GM23338 (cell line): ENCODE data around the gene S100B. TPM values are rescaled to one million over a fixed set of nuclear protein-coding genes. Genes with fewer than 3 reads are reported as not detected.

Source experiments
- ATAC-seq: fragments of 200-7000 bp; cut with Tn5 transposase; 3 replicates; pipeline ENCODE4 v1.9.1; 2020
- DNase-seq: peaks from one replicate; pipeline ENCODE4 v3.0.0-alpha.2; 2015; ENCODE audit warnings: low spot score
- H2AFZ ChIP-seq: fragments of 200-600 bp; sonication (generic); 2 replicates; pipeline ENCODE4 v1.8.0; 2016; ENCODE audit warnings: antibody characterized with exemption, mild to moderate bottlenecking, moderate library complexity
- H3F3A ChIP-seq: fragments of 200-600 bp; sonication (generic); replicated peaks from 2 replicates; pipeline ENCODE4 v1.8.0; 2017; ENCODE audit warnings: antibody characterized with exemption, mixed run types, low read depth
- H3K27ac ChIP-seq: fragments of 200-600 bp; sonication (generic); 2 replicates; pipeline ENCODE4 v1.6.1; 2016; ENCODE audit warnings: low read depth
- H3K27me3 ChIP-seq: fragments of 200-600 bp; sonication (generic); 2 replicates; pipeline ENCODE4 v1.8.0; 2016; ENCODE audit warnings: mild to moderate bottlenecking, mixed run types, moderate library complexity; ENCODE audit not compliant: insufficient read depth
- H3K36me3 ChIP-seq: fragments of 200-600 bp; sonication (generic); 2 replicates; pipeline ENCODE4 v1.8.0; 2016; ENCODE audit warnings: mild to moderate bottlenecking; ENCODE audit not compliant: insufficient read depth
- H3K4me1 ChIP-seq: fragments of 200-600 bp; sonication (generic); 2 replicates; pipeline ENCODE4 v1.8.0; 2016; ENCODE audit warnings: mild to moderate bottlenecking, moderate library complexity; ENCODE audit not compliant: insufficient read depth
- H3K4me2 ChIP-seq: fragments of 200-600 bp; sonication (generic); 2 replicates; pipeline ENCODE4 v1.7.1; 2017; ENCODE audit warnings: mixed run types
- H3K4me3 ChIP-seq: fragments of 200-600 bp; sonication (generic); 2 replicates; pipeline ENCODE4 v1.6.1; 2016; ENCODE audit warnings: mixed run types
- H3K79me2 ChIP-seq: fragments of 200-600 bp; sonication (generic); replicated peaks from 2 replicates; pipeline ENCODE4 v1.8.0; 2017; ENCODE audit warnings: mild to moderate bottlenecking; ENCODE audit not compliant: insufficient read depth
- H3K9me2 ChIP-seq: fragments of 200-600 bp; sonication (generic); 2 replicates; pipeline ENCODE4 v1.8.0; 2017; ENCODE audit not compliant: insufficient read depth
- H4K20me1 ChIP-seq: fragments of 200-600 bp; sonication (generic); replicated peaks from 2 replicates; pipeline ENCODE4 v1.8.0; 2017; ENCODE audit warnings: mild to moderate bottlenecking; ENCODE audit not compliant: insufficient read depth
- H3K27ac Mint-ChIP-seq: 2 replicates; pipeline ENCODE4 v1.8.0; 2020; ENCODE audit warnings: inconsistent platforms, mild to moderate bottlenecking, moderate library complexity, mixed read lengths
- H3K27me3 Mint-ChIP-seq: 3 replicates; pipeline ENCODE4 v1.8.0; 2022; ENCODE audit warnings: low read depth, mild to moderate bottlenecking, moderate library complexity, mixed read lengths, inconsistent platforms; ENCODE audit not compliant: insufficient read depth, poor library complexity
- H3K36me3 Mint-ChIP-seq: 3 replicates; pipeline ENCODE4 v1.8.0; 2021; ENCODE audit warnings: low read depth, mild to moderate bottlenecking, inconsistent platforms, moderate library complexity, mixed read lengths
- H3K4me1 Mint-ChIP-seq: 3 replicates; pipeline ENCODE4 v1.8.0; 2020; ENCODE audit warnings: mild to moderate bottlenecking, inconsistent platforms, mixed read lengths
- H3K4me3 Mint-ChIP-seq: 3 replicates; pipeline ENCODE4 v1.8.0; 2021; ENCODE audit warnings: moderate library complexity, mild to moderate bottlenecking, inconsistent platforms, mixed read lengths
- H3K9me3 Mint-ChIP-seq: 3 replicates; pipeline ENCODE4 v1.8.0; 2020; ENCODE audit warnings: moderate library complexity, mild to moderate bottlenecking, inconsistent platforms, mixed read lengths
- EZH2 ChIP-seq: fragments of 200-600 bp; sonication (generic); IDR thresholded peaks from one replicate; pipeline ENCODE4 v1.8.0; 2017; ENCODE audit warnings: antibody characterized with exemption, mild to moderate bottlenecking, low read depth; ENCODE audit not compliant: unreplicated experiment
- EZH2phosphoT487 ChIP-seq: fragments of 200-600 bp; sonication (generic); IDR thresholded peaks from one replicate; pipeline ENCODE4 v1.8.1; 2018; ENCODE audit warnings: antibody characterized with exemption; ENCODE audit not compliant: unreplicated experiment
- NANOG ChIP-seq: IDR thresholded peaks from 2 replicates; pipeline ENCODE4 v1.6.1; 2016; ENCODE audit warnings: antibody characterized with exemption, borderline replicate concordance
- POLR2AphosphoS5 ChIP-seq: IDR thresholded peaks from 2 replicates; pipeline ENCODE4 v1.6.1; 2016; ENCODE audit warnings: antibody characterized with exemption, low read depth
- STAT1 ChIP-seq: IDR thresholded peaks from one replicate; pipeline ENCODE4 v1.6.1; 2016; ENCODE audit warnings: antibody characterized with exemption; ENCODE audit not compliant: unreplicated experiment
- ZNF114 ChIP-seq: fragments of 250-450 bp; sonication (Bioruptor Pico); IDR thresholded peaks from 2 replicates; pipeline ENCODE4 v1.5.0; 2020; ENCODE audit warnings: mild to moderate bottlenecking, moderate library complexity
- polyA plus RNA-seq: library from polyadenylated mRNA; unstranded; fragments of >200 nt; fragmentation: Nextera tagmentation; extraction: Ambion mirVana; gene quantifications from 2 replicates; pipeline ENCODE4 v1.2.1, GENCODE V29; 2016
- total RNA-seq: library from RNA; depleted of rRNA; stranded (reverse); fragments of >200 nt; shearing (Covaris generic); gene quantifications from 2 replicates; pipeline ENCODE4 v1.2.3, GENCODE V29; 2014
- TF ChIP-seq, protein P1 (sequence below): IDR thresholded peaks from one replicate; pipeline ENCODE4 v1.6.1; 2018; ENCODE audit warnings: antibody characterized with exemption; ENCODE audit not compliant: unreplicated experiment
- TF ChIP-seq, protein P2 (sequence below): IDR thresholded peaks from 2 replicates; pipeline ENCODE4 v1.6.1; 2016; ENCODE audit warnings: antibody characterized with exemption
- TF ChIP-seq, protein P3 (sequence below), 2 experiments: fragments of 200-600 bp in 1 of 2; sonication (generic) in 1 of 2; conservative IDR thresholded peaks; 2 replicates each; pipeline versions ENCODE4 v1.5.1 to v1.6.1; 2016 to 2017; ENCODE audit warnings: antibody characterized with exemption in 2 of 2, low read depth in 2 of 2, mild to moderate bottlenecking in 2 of 2, moderate library complexity in 1 of 2

Gene S100B
- total and polyA plus RNA-seq, 2 experiments from 2014 or later = 0.97 to 1.5 TPM

DNA sequence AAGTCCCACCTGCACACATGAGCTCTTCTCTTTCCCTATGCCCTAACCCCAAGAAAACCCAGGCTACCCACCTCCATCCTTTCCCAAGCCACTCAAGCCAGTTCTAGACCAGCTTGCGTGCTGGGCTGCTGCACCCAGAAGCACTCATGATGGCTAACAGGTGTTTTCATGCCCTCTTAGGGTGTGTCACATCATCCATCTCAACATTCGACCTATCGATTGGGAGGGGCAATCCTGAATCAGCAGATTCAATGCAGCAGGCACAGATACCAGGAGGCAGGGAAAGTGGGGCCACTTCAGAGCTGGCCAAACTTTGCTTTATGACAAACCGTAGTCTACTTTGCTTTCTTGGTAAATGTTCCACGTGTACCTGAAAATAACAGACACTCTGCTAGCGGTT is 24.0 kb upstream of the S100B start (continued):
- TF ChIP-seq NANOG = no peak
- TF ChIP-seq, protein P1, sequence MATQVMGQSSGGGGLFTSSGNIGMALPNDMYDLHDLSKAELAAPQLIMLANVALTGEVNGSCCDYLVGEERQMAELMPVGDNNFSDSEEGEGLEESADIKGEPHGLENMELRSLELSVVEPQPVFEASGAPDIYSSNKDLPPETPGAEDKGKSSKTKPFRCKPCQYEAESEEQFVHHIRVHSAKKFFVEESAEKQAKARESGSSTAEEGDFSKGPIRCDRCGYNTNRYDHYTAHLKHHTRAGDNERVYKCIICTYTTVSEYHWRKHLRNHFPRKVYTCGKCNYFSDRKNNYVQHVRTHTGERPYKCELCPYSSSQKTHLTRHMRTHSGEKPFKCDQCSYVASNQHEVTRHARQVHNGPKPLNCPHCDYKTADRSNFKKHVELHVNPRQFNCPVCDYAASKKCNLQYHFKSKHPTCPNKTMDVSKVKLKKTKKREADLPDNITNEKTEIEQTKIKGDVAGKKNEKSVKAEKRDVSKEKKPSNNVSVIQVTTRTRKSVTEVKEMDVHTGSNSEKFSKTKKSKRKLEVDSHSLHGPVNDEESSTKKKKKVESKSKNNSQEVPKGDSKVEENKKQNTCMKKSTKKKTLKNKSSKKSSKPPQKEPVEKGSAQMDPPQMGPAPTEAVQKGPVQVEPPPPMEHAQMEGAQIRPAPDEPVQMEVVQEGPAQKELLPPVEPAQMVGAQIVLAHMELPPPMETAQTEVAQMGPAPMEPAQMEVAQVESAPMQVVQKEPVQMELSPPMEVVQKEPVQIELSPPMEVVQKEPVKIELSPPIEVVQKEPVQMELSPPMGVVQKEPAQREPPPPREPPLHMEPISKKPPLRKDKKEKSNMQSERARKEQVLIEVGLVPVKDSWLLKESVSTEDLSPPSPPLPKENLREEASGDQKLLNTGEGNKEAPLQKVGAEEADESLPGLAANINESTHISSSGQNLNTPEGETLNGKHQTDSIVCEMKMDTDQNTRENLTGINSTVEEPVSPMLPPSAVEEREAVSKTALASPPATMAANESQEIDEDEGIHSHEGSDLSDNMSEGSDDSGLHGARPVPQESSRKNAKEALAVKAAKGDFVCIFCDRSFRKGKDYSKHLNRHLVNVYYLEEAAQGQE = no peak
- TF ChIP-seq, protein P2, sequence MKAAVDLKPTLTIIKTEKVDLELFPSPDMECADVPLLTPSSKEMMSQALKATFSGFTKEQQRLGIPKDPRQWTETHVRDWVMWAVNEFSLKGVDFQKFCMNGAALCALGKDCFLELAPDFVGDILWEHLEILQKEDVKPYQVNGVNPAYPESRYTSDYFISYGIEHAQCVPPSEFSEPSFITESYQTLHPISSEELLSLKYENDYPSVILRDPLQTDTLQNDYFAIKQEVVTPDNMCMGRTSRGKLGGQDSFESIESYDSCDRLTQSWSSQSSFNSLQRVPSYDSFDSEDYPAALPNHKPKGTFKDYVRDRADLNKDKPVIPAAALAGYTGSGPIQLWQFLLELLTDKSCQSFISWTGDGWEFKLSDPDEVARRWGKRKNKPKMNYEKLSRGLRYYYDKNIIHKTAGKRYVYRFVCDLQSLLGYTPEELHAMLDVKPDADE = no peak
- TF ChIP-seq EZH2 = no peak
- no peak for TF ChIP-seq STAT1
- no peak for TF ChIP-seq EZH2phosphoT487
- TF ChIP-seq POLR2AphosphoS5 = no peak
- TF ChIP-seq, protein P3, sequence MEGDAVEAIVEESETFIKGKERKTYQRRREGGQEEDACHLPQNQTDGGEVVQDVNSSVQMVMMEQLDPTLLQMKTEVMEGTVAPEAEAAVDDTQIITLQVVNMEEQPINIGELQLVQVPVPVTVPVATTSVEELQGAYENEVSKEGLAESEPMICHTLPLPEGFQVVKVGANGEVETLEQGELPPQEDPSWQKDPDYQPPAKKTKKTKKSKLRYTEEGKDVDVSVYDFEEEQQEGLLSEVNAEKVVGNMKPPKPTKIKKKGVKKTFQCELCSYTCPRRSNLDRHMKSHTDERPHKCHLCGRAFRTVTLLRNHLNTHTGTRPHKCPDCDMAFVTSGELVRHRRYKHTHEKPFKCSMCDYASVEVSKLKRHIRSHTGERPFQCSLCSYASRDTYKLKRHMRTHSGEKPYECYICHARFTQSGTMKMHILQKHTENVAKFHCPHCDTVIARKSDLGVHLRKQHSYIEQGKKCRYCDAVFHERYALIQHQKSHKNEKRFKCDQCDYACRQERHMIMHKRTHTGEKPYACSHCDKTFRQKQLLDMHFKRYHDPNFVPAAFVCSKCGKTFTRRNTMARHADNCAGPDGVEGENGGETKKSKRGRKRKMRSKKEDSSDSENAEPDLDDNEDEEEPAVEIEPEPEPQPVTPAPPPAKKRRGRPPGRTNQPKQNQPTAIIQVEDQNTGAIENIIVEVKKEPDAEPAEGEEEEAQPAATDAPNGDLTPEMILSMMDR (conservative IDR thresholded peaks at IDR 0.05; ENCODE audit: low read depth in 2 of 2) = no peak

DNA sequence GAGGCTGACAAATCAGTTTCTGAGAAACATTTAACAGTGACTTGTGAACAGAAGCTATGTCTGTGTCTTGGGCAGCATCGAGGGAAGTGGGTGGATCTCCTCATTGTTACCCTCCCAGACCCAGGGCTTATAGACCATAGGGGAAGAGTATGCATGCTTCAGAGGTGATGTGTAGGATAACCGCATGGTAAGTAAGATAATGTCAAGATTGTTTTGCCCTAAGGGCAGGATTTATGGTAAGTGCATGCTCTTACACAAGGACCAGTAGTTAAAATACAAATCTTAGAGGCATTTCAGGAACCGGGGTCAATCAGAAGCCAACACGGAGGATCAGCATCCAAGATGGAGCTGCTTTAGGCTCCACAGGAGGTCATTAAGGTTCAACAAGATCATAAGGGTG is 22.8 kb upstream of the S100B start:
- no peaks in the 10 kb centered on the region for H3F3A ChIP-seq
- no peak overlapping the region for H3K27ac Mint-ChIP-seq
- TF ChIP-seq EZH2phosphoT487 (no peak), POLR2AphosphoS5 (no peak), EZH2 (no peak), ZNF114 (CRISPR knock-in tag) (no peak)
- no peaks in the 10 kb centered on the region for H3K27me3 ChIP-seq
- H3K4me3 Mint-ChIP-seq = no peak overlapping the region; the same call in 2 of the 3 replicates
- H3K36me3 Mint-ChIP-seq = peaks cover 13% of the 10 kb centered on the region
- peaks cover 7% of the 10 kb centered on the region for H3K4me1 Mint-ChIP-seq
- H3K27ac ChIP-seq = no peak overlapping the region
- no peaks in the 10 kb centered on the region for H3K36me3 ChIP-seq
- no peak overlapping the region for H2AFZ ChIP-seq
- ATAC-seq = no peak
- peaks cover 5% of the 10 kb centered on the region for H3K4me1 ChIP-seq
- H3K27me3 Mint-ChIP-seq = peaks cover 4% of the 10 kb centered on the region
- no peak for DNase-seq
- no peak overlapping the region for H3K4me3 ChIP-seq
- H3K9me3 Mint-ChIP-seq = peaks cover 22% of the 10 kb centered on the region
- H3K79me2 ChIP-seq = no peaks in the 10 kb centered on the region
- no peaks in the 10 kb centered on the region for H4K20me1 ChIP-seq
- no peak overlapping the region for H3K4me2 ChIP-seq
- peaks cover 6% of the 10 kb centered on the region; the same call in 1 of the 2 replicates for H3K9me2 ChIP-seq
